Keratinocyte (primary cell): ENCODE data around the gene PPP1R14B.

Experiments
- CTCF ChIP-seq, 3 experiments: IDR thresholded peaks in 1 of 3; conservative IDR thresholded peaks in 1 of 3; optimal IDR thresholded peaks in 1 of 3; 2 replicates in 2 of 3; 3 replicates in 1 of 3; pipeline versions ENCODE3 to v1.5.1; 2011; ENCODE audit warnings: low read length in 3 of 3, mild to moderate bottlenecking in 3 of 3, moderate library complexity in 2 of 3, control low read depth in 1 of 3, inconsistent platforms in 1 of 3; ENCODE audit not compliant: insufficient read depth in 2 of 3; ENCODE audit errors: extremely low read depth in 1 of 3
- EZH2 ChIP-seq: IDR thresholded peaks from one replicate; pipeline ENCODE4 v1.6.1; 2012; ENCODE audit warnings: inconsistent platforms, mild to moderate bottlenecking, low read length, moderate library complexity

- TF ChIP-seq CTCF (optimal IDR thresholded peaks at IDR 0.05 in 1 of 3, IDR thresholded peaks at IDR 0.05 in 1 of 3, conservative IDR thresholded peaks at IDR 0.05 in 1 of 3; ENCODE audit: extremely low read depth in 1 of 3, insufficient read depth in 2 of 3, low read length in 3 of 3) = no peak
- TF ChIP-seq EZH2 = no peak
Observed at GRCh38 chr11:64231546-64231945, 15.2 kb downstream of the PPP1R14B start.
